C4-2B (cell line): ENCODE data around the gene TCF20.

ENCODE experiments used
- ZFX ChIP-seq: fragments of 450-650 bp; IDR thresholded peaks from 2 replicates; pipeline ENCODE4 v1.6.1; 2017
- TF ChIP-seq, protein P1 (sequence below): fragments of 450-650 bp; conservative IDR thresholded peaks from 2 replicates; pipeline ENCODE4 v1.5.1; 2017; ENCODE audit warnings: mild to moderate bottlenecking

DNA sequence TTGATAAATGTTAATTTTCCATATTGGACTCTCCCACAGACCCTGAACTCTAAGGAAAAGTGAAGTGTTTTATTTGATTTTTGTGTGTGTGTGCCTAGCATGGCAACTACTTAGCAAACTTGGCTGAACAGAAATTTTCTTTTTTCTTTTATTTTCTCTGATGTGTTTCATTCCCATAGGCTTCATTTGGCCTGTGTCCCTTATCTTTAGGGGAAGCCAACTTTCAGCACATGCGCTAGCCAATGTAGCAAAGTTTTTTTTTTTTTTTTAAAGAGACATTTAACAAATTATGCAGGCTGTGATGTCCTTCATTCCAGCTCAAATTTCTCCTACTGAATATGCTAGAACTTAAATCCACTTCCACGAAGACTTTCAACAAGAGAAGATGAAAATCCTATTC, 14.2 kb downstream of the TCF20 start:
- TF ChIP-seq, protein P1, sequence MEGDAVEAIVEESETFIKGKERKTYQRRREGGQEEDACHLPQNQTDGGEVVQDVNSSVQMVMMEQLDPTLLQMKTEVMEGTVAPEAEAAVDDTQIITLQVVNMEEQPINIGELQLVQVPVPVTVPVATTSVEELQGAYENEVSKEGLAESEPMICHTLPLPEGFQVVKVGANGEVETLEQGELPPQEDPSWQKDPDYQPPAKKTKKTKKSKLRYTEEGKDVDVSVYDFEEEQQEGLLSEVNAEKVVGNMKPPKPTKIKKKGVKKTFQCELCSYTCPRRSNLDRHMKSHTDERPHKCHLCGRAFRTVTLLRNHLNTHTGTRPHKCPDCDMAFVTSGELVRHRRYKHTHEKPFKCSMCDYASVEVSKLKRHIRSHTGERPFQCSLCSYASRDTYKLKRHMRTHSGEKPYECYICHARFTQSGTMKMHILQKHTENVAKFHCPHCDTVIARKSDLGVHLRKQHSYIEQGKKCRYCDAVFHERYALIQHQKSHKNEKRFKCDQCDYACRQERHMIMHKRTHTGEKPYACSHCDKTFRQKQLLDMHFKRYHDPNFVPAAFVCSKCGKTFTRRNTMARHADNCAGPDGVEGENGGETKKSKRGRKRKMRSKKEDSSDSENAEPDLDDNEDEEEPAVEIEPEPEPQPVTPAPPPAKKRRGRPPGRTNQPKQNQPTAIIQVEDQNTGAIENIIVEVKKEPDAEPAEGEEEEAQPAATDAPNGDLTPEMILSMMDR: no peak
- TF ChIP-seq ZFX: no peak
